ENCODE measurements around the gene SLC27A1.
"Not testable (repeated sequence)": the region's sequence is repeated elsewhere in the genome, so short reads cannot be mapped to it uniquely, and the experiment has no call there.

SLC27A1 gene

DNA sequence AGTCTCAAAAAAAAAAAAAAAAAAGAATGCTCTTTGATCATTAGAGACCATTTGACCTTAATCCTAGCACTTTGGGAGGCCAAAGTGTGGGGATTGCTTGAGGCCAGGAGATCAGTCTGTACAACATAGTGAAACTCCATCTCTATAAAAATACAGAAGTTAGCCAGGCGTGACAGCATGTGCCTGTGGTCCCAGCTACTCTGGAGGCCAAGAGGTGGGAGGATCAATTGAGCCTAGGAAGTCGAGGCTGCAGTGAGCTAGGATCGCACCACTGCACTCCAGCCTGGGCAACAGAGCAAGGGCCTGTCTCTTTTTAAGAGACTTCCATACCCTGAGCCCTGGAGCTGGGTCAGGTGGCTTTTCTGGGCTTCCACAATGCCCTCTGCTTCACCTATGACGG, 73.7 kb downstream of the SLC27A1 start:
- Histone ChIP-seq H3K27ac (no peak overlapping the region), H3K4me2 (ENCODE audit: low read length) (no peak overlapping the region), H3K9me3 (ENCODE audit: control insufficient read depth, low read length) (no peaks in the 10 kb centered on the region), H3K27me3 (ENCODE audit: control insufficient read depth, insufficient read depth, low read length) (no peaks in the 10 kb centered on the region), H3K79me2 (no peaks in the 10 kb centered on the region), H3K36me3 (ENCODE audit: control insufficient read depth, insufficient read depth, low read length) (no peaks in the 10 kb centered on the region), H3K4me1 (no peaks in the 10 kb centered on the region), H3K9ac (no peak overlapping the region), H2AFZ (no peak overlapping the region), H3K4me3 (ENCODE audit: low read depth, low read length) (no peak overlapping the region)
- TF ChIP-seq, protein P1, sequence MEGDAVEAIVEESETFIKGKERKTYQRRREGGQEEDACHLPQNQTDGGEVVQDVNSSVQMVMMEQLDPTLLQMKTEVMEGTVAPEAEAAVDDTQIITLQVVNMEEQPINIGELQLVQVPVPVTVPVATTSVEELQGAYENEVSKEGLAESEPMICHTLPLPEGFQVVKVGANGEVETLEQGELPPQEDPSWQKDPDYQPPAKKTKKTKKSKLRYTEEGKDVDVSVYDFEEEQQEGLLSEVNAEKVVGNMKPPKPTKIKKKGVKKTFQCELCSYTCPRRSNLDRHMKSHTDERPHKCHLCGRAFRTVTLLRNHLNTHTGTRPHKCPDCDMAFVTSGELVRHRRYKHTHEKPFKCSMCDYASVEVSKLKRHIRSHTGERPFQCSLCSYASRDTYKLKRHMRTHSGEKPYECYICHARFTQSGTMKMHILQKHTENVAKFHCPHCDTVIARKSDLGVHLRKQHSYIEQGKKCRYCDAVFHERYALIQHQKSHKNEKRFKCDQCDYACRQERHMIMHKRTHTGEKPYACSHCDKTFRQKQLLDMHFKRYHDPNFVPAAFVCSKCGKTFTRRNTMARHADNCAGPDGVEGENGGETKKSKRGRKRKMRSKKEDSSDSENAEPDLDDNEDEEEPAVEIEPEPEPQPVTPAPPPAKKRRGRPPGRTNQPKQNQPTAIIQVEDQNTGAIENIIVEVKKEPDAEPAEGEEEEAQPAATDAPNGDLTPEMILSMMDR (IDR thresholded peaks at IDR 0.05), result no peak

GRCh38 chr19:17544418-17544817, 74.1 kb downstream of the SLC27A1 start:
- H3K4me2 ChIP-seq (ENCODE audit: low read length), result no peak overlapping the region
- no peaks in the 10 kb centered on the region for H3K36me3 ChIP-seq (ENCODE audit: control insufficient read depth, insufficient read depth, low read length)
- H3K9ac ChIP-seq, result no peak overlapping the region
- H3K27me3 ChIP-seq (ENCODE audit: control insufficient read depth, insufficient read depth, low read length), result no peaks in the 10 kb centered on the region
- no peak overlapping the region for H3K27ac ChIP-seq
- TF ChIP-seq, protein P1 (IDR thresholded peaks at IDR 0.05), result no peak
- no peak overlapping the region for H2AFZ ChIP-seq
- no peaks in the 10 kb centered on the region for H3K4me1 ChIP-seq
- no peaks in the 10 kb centered on the region for H3K9me3 ChIP-seq (ENCODE audit: control insufficient read depth, low read length)
- H3K79me2 ChIP-seq, result no peaks in the 10 kb centered on the region
- no peak overlapping the region for H3K4me3 ChIP-seq (ENCODE audit: low read depth, low read length)

- TF ChIP-seq, protein P1 (IDR thresholded peaks at IDR 0.05), result no peak
- no peak overlapping the region for H3K4me3 ChIP-seq (ENCODE audit: low read depth, low read length)
- H2AFZ ChIP-seq, result no peak overlapping the region
- no peak overlapping the region for H3K27ac ChIP-seq
- H3K4me1 ChIP-seq, result no peaks in the 10 kb centered on the region
- H3K9ac ChIP-seq, result no peak overlapping the region
- no peaks in the 10 kb centered on the region for H3K36me3 ChIP-seq (ENCODE audit: control insufficient read depth, insufficient read depth, low read length)
- H3K4me2 ChIP-seq (ENCODE audit: low read length), result no peak overlapping the region
- H3K27me3 ChIP-seq (ENCODE audit: control insufficient read depth, insufficient read depth, low read length), result no peaks in the 10 kb centered on the region
- no peaks in the 10 kb centered on the region for H3K79me2 ChIP-seq
- no peaks in the 10 kb centered on the region for H3K9me3 ChIP-seq (ENCODE audit: control insufficient read depth, low read length)
Measured at GRCh38 chr19:17548145-17548544, 77.8 kb downstream of the SLC27A1 start.

DNA sequence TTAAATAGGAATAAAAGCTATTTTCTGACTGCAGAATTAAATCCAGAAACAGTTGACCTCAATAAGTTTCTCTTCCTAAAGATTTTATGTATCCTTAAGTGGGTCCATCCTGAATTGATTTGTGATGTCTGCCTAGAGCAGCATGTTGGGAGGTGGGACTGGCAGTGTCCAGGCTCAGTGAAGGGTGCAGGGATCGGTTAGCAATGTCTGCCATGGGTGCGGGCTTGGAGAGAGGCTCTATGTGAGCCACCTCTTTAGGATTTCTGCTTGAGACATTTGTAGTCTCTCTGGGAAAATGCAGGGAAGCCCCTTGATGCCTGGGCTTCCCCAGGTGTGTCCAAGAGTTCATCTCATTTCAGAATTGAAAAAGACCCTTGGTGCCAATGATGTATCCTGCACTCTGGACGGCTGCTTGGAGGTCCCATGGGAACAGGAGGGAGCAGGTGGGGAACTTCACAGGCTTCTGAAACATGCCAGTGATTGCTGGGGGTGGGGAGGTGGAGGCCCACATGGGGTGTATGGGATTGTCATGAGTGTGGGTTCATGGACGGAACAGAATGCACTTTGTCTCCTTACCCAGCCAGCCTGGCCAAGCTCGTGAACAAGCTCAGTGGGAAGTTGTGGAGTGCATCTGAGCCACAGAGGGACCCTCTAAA, 78.9 kb downstream of the SLC27A1 start:
- Histone ChIP-seq H3K27ac (no peak overlapping the region), H3K79me2 (no peaks in the 10 kb centered on the region), H3K4me2 (ENCODE audit: low read length) (no peak overlapping the region), H3K36me3 (ENCODE audit: control insufficient read depth, insufficient read depth, low read length) (no peaks in the 10 kb centered on the region), H2AFZ (no peak overlapping the region), H3K4me1 (no peaks in the 10 kb centered on the region), H3K9ac (no peak overlapping the region), H3K9me3 (ENCODE audit: control insufficient read depth, low read length) (no peaks in the 10 kb centered on the region), H3K4me3 (ENCODE audit: low read depth, low read length) (no peak overlapping the region), H3K27me3 (ENCODE audit: control insufficient read depth, insufficient read depth, low read length) (no peaks in the 10 kb centered on the region)
- TF ChIP-seq, protein P1 (IDR thresholded peaks at IDR 0.05), result no peak

- Histone ChIP-seq H3K4me1 (no peaks in the 10 kb centered on the region), H3K36me3 (ENCODE audit: control insufficient read depth, insufficient read depth, low read length) (no peaks in the 10 kb centered on the region), H2AFZ (no peak overlapping the region), H3K9me3 (ENCODE audit: control insufficient read depth, low read length) (no peaks in the 10 kb centered on the region), H3K79me2 (no peaks in the 10 kb centered on the region), H3K4me3 (ENCODE audit: low read depth, low read length) (no peak overlapping the region), H3K4me2 (ENCODE audit: low read length) (no peak overlapping the region), H3K27me3 (ENCODE audit: control insufficient read depth, insufficient read depth, low read length) (no peaks in the 10 kb centered on the region), H3K9ac (no peak overlapping the region), H3K27ac (no peak overlapping the region)
- TF ChIP-seq, protein P1 (IDR thresholded peaks at IDR 0.05), result no peak
Measured at GRCh38 chr19:17550076-17550667, 79.8 kb downstream of the SLC27A1 start.

DNA sequence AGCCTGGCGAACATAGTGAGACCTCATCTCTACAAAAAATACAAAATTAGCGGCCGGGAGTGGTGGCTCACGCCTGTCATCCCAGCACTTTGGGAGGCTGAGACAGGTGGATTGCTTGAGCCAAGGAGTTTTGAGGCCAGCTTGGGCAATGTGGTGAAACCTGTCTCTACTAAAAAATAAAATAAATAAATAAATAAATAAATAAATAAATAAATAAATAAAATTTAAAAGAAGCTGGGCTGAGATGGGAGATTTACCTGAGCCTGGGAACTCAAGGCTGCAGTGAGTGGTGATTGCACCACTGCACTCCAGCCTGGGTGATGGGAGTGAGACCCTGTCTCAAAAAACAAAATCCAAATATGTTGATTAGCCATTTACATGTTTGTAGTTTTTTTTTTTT, 82.4 kb downstream of the SLC27A1 start:
- not testable (repeated sequence) for H3K4me3 ChIP-seq (ENCODE audit: low read depth, low read length); H3K36me3 ChIP-seq (ENCODE audit: control insufficient read depth, insufficient read depth, low read length); H3K4me1 ChIP-seq; H3K27me3 ChIP-seq (ENCODE audit: control insufficient read depth, insufficient read depth, low read length); H2AFZ ChIP-seq; H3K9ac ChIP-seq; H3K27ac ChIP-seq; H3K9me3 ChIP-seq (ENCODE audit: control insufficient read depth, low read length); H3K79me2 ChIP-seq
- peak overlapping the region; percentile 15 for H3K4me2 ChIP-seq (ENCODE audit: low read length)
